Stimulated activated CD4-positive, alpha-beta T cell treated with anti-CD3 and anti-CD28 coated beads, Interleukin-15, amount 100 ng/mL, for 48 hours (primary cell): ENCODE data around the gene EPOP.

Experiments used
- DNase-seq, 2 donors: peaks; one replicate each; pipeline ENCODE4 v3.0.0-alpha.2; 2020; ENCODE audit warnings: low read depth in 2 of 2

Gene EPOP

GRCh38 chr17:38674749-38675615, at the start of gene EPOP:
Gene EPOP, minus strand, starts transcription at chr17:38674957. Its CDS starts 462 bp downstream, at chr17:38674495.
- DNase-seq, result peak; percentile 87 to 91

GRCh38 chr17:38721802-38722201, 47.0 kb upstream of the EPOP start:
- DNase-seq, result no peak

GRCh38 chr17:38720941-38721340, 46.2 kb upstream of the EPOP start:
- DNase-seq, result no peak

- no peak for DNase-seq
Measured at GRCh38 chr17:38719943-38720641, 45.3 kb upstream of the EPOP start.

GRCh38 chr17:38719289-38719942, 44.7 kb upstream of the EPOP start:
- no peak for DNase-seq

GRCh38 chr17:38717139-38717745, 42.5 kb upstream of the EPOP start:
- DNase-seq, result no peak

GRCh38 chr17:38716368-38717005, 41.7 kb upstream of the EPOP start:
- DNase-seq, result no peak

GRCh38 chr17:38715216-38715943, 40.6 kb upstream of the EPOP start:
- no peak for DNase-seq

GRCh38 chr17:38713456-38714075, 38.8 kb upstream of the EPOP start:
- no peak for DNase-seq

- DNase-seq, result no peak
Measured at GRCh38 chr17:38712593-38712992, 37.8 kb upstream of the EPOP start.

GRCh38 chr17:38711792-38712571, 37.2 kb upstream of the EPOP start:
- no peak for DNase-seq

- DNase-seq, result no peak
Measured at GRCh38 chr17:38710985-38711384, 36.2 kb upstream of the EPOP start.

GRCh38 chr17:38710604-38710962, 35.8 kb upstream of the EPOP start:
- no peak for DNase-seq

GRCh38 chr17:38709864-38710603, 35.3 kb upstream of the EPOP start:
- DNase-seq, result no peak

- no peak for DNase-seq
Measured at GRCh38 chr17:38709104-38709820, 34.5 kb upstream of the EPOP start.

GRCh38 chr17:38707678-38708351, 33.1 kb upstream of the EPOP start:
- DNase-seq, result no peak

- DNase-seq, result no peak
Measured at GRCh38 chr17:38706505-38707216, 31.9 kb upstream of the EPOP start.
